GM12878 (cell line): ENCODE results near the gene MAP1LC3B. TPM values are rescaled to one million over a fixed set of nuclear protein-coding genes. Genes with fewer than 3 reads are reported as not detected.
A peak's percentile ranks its signal among the peaks of the same experiment; 100 is the strongest.

ENCODE experiments used
- ATF7 ChIP-seq: fragments of 450-650 bp; IDR thresholded peaks from 2 replicates; pipeline ENCODE4 v1.6.1; 2016; ENCODE audit warnings: low read depth, mild to moderate bottlenecking
- BACH1 ChIP-seq: fragments of 450-650 bp; IDR thresholded peaks from 2 replicates; pipeline ENCODE4 v1.6.1; 2017; ENCODE audit warnings: mild to moderate bottlenecking, borderline replicate concordance
- BRCA1 ChIP-seq: IDR thresholded peaks from 2 replicates; pipeline ENCODE4 v1.6.1; 2011; ENCODE audit warnings: low read depth, low read length, improper control_type of control experiment
- DPF2 ChIP-seq: fragments of 450-650 bp; IDR thresholded peaks from 2 replicates; pipeline ENCODE4 v1.6.1; 2017; ENCODE audit warnings: mild to moderate bottlenecking
- E2F4 ChIP-seq: IDR thresholded peaks from 2 replicates; pipeline ENCODE4 v1.6.1; 2012; ENCODE audit warnings: low read depth, low read length, improper control_type of control experiment
- E2F8 ChIP-seq: fragments of 450-650 bp; IDR thresholded peaks from 2 replicates; pipeline ENCODE4 v1.6.1; 2018; ENCODE audit warnings: mild to moderate bottlenecking, low read depth, moderate library complexity; ENCODE audit not compliant: partially characterized antibody
- E4F1 ChIP-seq: fragments of 450-650 bp; IDR thresholded peaks from 2 replicates; pipeline ENCODE4 v1.6.1; 2018; ENCODE audit warnings: borderline replicate concordance, mild to moderate bottlenecking; ENCODE audit not compliant: partially characterized antibody
- FOXM1 ChIP-seq: IDR thresholded peaks from 2 replicates; pipeline ENCODE4 v1.6.1; 2012; ENCODE audit warnings: low read depth, mild to moderate bottlenecking, inconsistent platforms, low read length, moderate library complexity
- HDAC2 ChIP-seq: fragments of 200-600 bp; sonication (generic); IDR thresholded peaks from 2 replicates; pipeline ENCODE4 v1.6.1; 2017
- HDAC6 ChIP-seq: fragments of 200-600 bp; sonication (generic); IDR thresholded peaks from one replicate; pipeline ENCODE4 v1.8.0; 2017; ENCODE audit warnings: antibody characterized with exemption; ENCODE audit not compliant: unreplicated experiment
- JUND ChIP-seq: IDR thresholded peaks from 2 replicates; pipeline ENCODE4 v1.6.1; 2012; ENCODE audit warnings: low read depth, mild to moderate bottlenecking, low read length, improper control_type of control experiment, moderate library complexity
- NFIC ChIP-seq: IDR thresholded peaks from 2 replicates; pipeline ENCODE4 v1.6.1; 2012; ENCODE audit warnings: low read depth, mild to moderate bottlenecking, inconsistent platforms, low read length, moderate library complexity
- NR2F1 ChIP-seq: fragments of 450-650 bp; conservative IDR thresholded peaks from 2 replicates; pipeline ENCODE4 v1.6.1; 2017; ENCODE audit warnings: mild to moderate bottlenecking
- PKNOX1 ChIP-seq: fragments of 450-650 bp; IDR thresholded peaks from 2 replicates; pipeline ENCODE4 v1.6.1; 2016; ENCODE audit warnings: mild to moderate bottlenecking
- POLR2AphosphoS5 ChIP-seq: IDR thresholded peaks from 2 replicates; pipeline ENCODE4 v1.6.1; 2011; ENCODE audit warnings: mild to moderate bottlenecking, low read length, inconsistent platforms
- RB1 ChIP-seq: fragments of 450-650 bp; formaldehyde crosslinking; IDR thresholded peaks from 2 replicates; pipeline ENCODE4 v1.6.1; 2017; ENCODE audit warnings: mild to moderate bottlenecking, borderline replicate concordance
- RELA ChIP-seq: fragments of 450-650 bp; IDR thresholded peaks from 2 replicates; pipeline ENCODE4 v1.8.0; 2014; ENCODE audit warnings: borderline replicate concordance; ENCODE audit not compliant: partially characterized antibody
- SMARCA5 ChIP-seq: fragments of 450-650 bp; IDR thresholded peaks from 2 replicates; pipeline ENCODE4 v1.6.1; 2017; ENCODE audit warnings: mild to moderate bottlenecking
- SREBF1 ChIP-seq: IDR thresholded peaks from 2 replicates; pipeline ENCODE4 v1.6.1; 2012; ENCODE audit warnings: mild to moderate bottlenecking, low read length
- SRF ChIP-seq, 2 experiments: IDR thresholded peaks; 2 replicates each; pipeline ENCODE4 v1.6.1; 2011; ENCODE audit warnings: low read depth in 2 of 2, low read length in 2 of 2, mild to moderate bottlenecking in 1 of 2, moderate library complexity in 1 of 2
- STAT1 ChIP-seq: fragments of 450-650 bp; conservative IDR thresholded peaks from 2 replicates; pipeline ENCODE4 v1.6.1; 2014; ENCODE audit warnings: antibody characterized with exemption, mild to moderate bottlenecking
- STAT3 ChIP-seq: IDR thresholded peaks from 2 replicates; pipeline ENCODE4 v1.6.1; 2011; ENCODE audit warnings: low read depth, low read length, improper control_type of control experiment
- TAF1 ChIP-seq: IDR thresholded peaks from 2 replicates; pipeline ENCODE4 v1.6.1; 2011; ENCODE audit warnings: mild to moderate bottlenecking, low read depth, low read length, borderline replicate concordance
- TARDBP ChIP-seq: IDR thresholded peaks from 2 replicates; pipeline ENCODE4 v1.6.1; 2016; ENCODE audit warnings: borderline replicate concordance
- TBL1XR1 ChIP-seq: IDR thresholded peaks from 2 replicates; pipeline ENCODE4 v1.6.1; 2012; ENCODE audit warnings: low read depth, low read length, improper control_type of control experiment
- ZNF207 ChIP-seq: fragments of 450-650 bp; IDR thresholded peaks from 2 replicates; pipeline ENCODE4 v1.6.1; 2014; ENCODE audit warnings: antibody characterized with exemption, mild to moderate bottlenecking, borderline replicate concordance
- ZSCAN29 ChIP-seq: fragments of 450-650 bp; IDR thresholded peaks from 2 replicates; pipeline ENCODE4 v1.6.1; 2017; ENCODE audit warnings: mild to moderate bottlenecking, moderate library complexity
- polyA plus RNA-seq, 11 experiments: library from polyadenylated mRNA; depleted of rRNA in 4 of 11; unstranded in 6 of 11; stranded (reverse) in 5 of 11; fragments of >200 nt; fragmentation: Nextera tagmentation in 4 of 11; fragmentation: Illumina TruSeq in 1 of 11; extraction: Ambion mirVana in 4 of 11; extraction: Trizol in 1 of 11; gene quantifications; 1 replicate in 1 of 11; 2 replicates in 10 of 11; pipeline versions ENCODE4 v1.2.1 to v1.2.3, GENCODE V29; 2011 to 2016; ENCODE audit warnings: inconsistent platforms in 2 of 11, missing spikeins in 2 of 11, low read depth in 1 of 11
- total RNA-seq, 4 experiments: library from RNA; depleted of rRNA in 3 of 4; stranded (reverse); fragments of >200 nt in 3 of 4; fragmentation: Illumina TruSeq in 1 of 4; extraction: Trizol in 1 of 4; gene quantifications; 2 replicates each; pipeline versions ENCODE4 v1.2.1 to v1.2.3, GENCODE V29; 2013 to 2021

Gene MAP1LC3B
- total and polyA plus RNA-seq, 10 of the 15 experiments (the other 5 are each of a cell fraction or from before 2014, with no cell fraction given) = 6.1 to 42.8 (median 13.7) TPM

GRCh38 chr16:87407511-87408112 lies 15.5 kb downstream of the MAP1LC3B start (continued):
- TF ChIP-seq NR2F1 (peak; percentile 67; the same call in 1 of the 2 replicates), TAF1 (no peak), ZSCAN29 (no peak), NFIC (peak; percentile 72), E2F8 (no peak), STAT3 (no peak), E4F1 (no peak), RELA (no peak), BRCA1 (no peak), TARDBP (no peak), SRF (IDR thresholded peaks at IDR 0.05; ENCODE audit: low read depth in 2 of 2, low read length in 2 of 2) (no peak), DPF2 (peak; percentile 79), E2F4 (no peak), RB1 (no peak), SMARCA5 (no peak), STAT1 (no peak), ATF7 (no peak), POLR2AphosphoS5 (no peak), SREBF1 (no peak), HDAC6 (no peak), PKNOX1 (peak; percentile 48), JUND (no peak), FOXM1 (peak; percentile 56; the same call in 1 of the 2 replicates), BACH1 (no peak), TBL1XR1 (peak; percentile 69; the same call in 1 of the 2 replicates), HDAC2 (no peak), ZNF207 (no peak)
